Measurements from ENCODE around the gene RERE. TPM values are rescaled to one million over a fixed set of nuclear protein-coding genes. Genes with fewer than 3 reads are reported as not detected.

Gene RERE
- total RNA-seq, 1 donor from 2014 or later, result 76.8 TPM

DNA sequence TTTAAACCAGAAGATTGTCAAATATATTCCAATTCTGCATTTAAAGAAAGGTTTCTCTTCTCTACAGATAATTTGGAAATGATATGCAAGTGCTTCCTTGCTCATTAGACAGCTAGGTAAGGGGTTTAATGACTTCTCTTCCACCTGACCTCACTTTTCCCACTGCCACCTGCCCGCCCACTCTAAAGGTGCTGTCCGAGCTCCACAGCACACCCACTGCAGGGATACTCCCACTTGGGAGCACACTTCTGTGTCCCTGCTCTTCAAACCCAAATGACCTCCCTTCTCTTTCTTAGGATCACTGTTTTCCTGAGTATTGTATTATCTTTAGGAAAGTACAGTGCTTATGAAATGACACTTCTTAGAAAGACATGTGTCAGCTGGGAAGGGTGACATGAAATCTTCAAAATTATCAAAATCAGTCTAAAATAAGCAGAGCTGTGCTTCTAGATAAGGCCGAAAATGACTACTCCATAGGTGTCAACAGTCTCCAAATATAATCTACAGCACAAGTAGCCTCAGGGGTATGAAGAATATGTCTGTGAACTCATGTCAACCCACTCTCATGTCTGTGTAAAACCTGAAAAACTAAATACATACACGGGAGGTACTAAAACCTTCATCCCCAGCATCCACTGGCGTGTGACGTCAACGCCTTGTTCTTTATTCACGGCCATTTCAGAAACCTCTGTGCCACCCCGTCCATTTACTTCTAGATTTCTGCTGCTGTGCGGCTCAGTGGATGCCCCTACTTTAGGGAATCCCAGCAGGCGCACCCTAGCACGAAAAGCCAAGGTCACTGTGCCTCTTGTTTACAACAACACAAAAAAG, 428.5 kb downstream of the RERE start:
- peaks cover 39% of the 10 kb centered on the region for H3K4me1 Mint-ChIP-seq (ENCODE audit: unreplicated experiment)
- DNase-seq (ENCODE audit: extremely low spot score, unreplicated experiment), result no peak
- TF ChIP-seq, protein P1, sequence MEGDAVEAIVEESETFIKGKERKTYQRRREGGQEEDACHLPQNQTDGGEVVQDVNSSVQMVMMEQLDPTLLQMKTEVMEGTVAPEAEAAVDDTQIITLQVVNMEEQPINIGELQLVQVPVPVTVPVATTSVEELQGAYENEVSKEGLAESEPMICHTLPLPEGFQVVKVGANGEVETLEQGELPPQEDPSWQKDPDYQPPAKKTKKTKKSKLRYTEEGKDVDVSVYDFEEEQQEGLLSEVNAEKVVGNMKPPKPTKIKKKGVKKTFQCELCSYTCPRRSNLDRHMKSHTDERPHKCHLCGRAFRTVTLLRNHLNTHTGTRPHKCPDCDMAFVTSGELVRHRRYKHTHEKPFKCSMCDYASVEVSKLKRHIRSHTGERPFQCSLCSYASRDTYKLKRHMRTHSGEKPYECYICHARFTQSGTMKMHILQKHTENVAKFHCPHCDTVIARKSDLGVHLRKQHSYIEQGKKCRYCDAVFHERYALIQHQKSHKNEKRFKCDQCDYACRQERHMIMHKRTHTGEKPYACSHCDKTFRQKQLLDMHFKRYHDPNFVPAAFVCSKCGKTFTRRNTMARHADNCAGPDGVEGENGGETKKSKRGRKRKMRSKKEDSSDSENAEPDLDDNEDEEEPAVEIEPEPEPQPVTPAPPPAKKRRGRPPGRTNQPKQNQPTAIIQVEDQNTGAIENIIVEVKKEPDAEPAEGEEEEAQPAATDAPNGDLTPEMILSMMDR (IDR thresholded peaks at IDR 0.05), result no peak
- H3K27ac Mint-ChIP-seq (ENCODE audit: unreplicated experiment), result no peak overlapping the region
- no peaks in the 10 kb centered on the region for H3K27me3 Mint-ChIP-seq (ENCODE audit: unreplicated experiment)
- H3K36me3 Mint-ChIP-seq (ENCODE audit: unreplicated experiment), result peaks cover 27% of the 10 kb centered on the region
- H3K4me3 Mint-ChIP-seq (ENCODE audit: unreplicated experiment), result no peak overlapping the region
- H3K9me3 Mint-ChIP-seq (ENCODE audit: unreplicated experiment), result no peaks in the 10 kb centered on the region

DNA sequence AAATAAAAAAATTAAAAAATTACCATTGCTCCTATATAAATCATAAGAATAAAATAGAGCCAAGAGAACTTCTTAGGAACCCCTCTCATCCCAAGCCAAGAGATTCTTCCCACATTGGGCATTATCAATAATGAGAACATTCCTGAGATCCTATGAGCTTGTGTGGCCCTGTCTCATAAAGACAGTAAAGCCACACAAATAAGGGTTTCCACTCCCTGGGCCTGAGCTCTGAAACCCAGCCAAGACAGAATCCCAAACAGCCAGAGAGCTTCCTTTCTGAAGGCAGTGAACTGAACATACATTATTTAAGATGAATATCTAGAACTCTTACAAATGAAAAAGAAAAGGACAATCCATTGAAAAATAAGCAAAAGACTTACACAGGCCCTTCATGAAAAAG, 431.2 kb downstream of the RERE start:
- TF ChIP-seq, protein P1 (IDR thresholded peaks at IDR 0.05), result no peak
- Mint-ChIP-seq H3K36me3 (ENCODE audit: unreplicated experiment) (peaks cover 20% of the 10 kb centered on the region), H3K27ac (ENCODE audit: unreplicated experiment) (peak overlapping the region; percentile 3), H3K4me3 (ENCODE audit: unreplicated experiment) (no peak overlapping the region), H3K27me3 (ENCODE audit: unreplicated experiment) (no peaks in the 10 kb centered on the region), H3K9me3 (ENCODE audit: unreplicated experiment) (no peaks in the 10 kb centered on the region), H3K4me1 (ENCODE audit: unreplicated experiment) (peaks cover 46% of the 10 kb centered on the region)
- no peak for DNase-seq (ENCODE audit: extremely low spot score, unreplicated experiment)

DNA sequence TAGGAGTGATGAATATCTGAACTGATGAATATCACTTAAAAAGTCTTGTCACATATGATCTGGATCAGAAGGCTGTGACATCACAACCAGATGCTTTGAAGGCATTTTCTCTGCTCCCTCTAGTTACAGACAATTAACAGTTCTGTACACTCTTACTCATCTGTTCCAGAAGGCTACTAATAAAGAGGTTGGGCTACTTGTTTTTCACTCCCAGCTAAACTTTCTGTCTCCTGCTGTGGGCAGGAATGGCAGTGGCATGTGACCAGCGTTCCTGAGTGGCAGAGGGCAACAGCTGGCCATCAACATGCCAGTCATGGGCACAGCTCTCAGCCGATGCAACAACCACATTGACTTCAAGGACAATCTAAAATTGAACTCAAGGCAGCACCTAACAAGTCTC, 432.9 kb downstream of the RERE start:
- Mint-ChIP-seq H3K27me3 (ENCODE audit: unreplicated experiment) (no peaks in the 10 kb centered on the region), H3K9me3 (ENCODE audit: unreplicated experiment) (no peaks in the 10 kb centered on the region), H3K4me3 (ENCODE audit: unreplicated experiment) (no peak overlapping the region), H3K27ac (ENCODE audit: unreplicated experiment) (peak overlapping the region; percentile 41), H3K4me1 (ENCODE audit: unreplicated experiment) (peaks cover 53% of the 10 kb centered on the region), H3K36me3 (ENCODE audit: unreplicated experiment) (peaks cover 13% of the 10 kb centered on the region)
- TF ChIP-seq, protein P1 (IDR thresholded peaks at IDR 0.05), result no peak
- DNase-seq (ENCODE audit: extremely low spot score, unreplicated experiment), result no peak

DNA sequence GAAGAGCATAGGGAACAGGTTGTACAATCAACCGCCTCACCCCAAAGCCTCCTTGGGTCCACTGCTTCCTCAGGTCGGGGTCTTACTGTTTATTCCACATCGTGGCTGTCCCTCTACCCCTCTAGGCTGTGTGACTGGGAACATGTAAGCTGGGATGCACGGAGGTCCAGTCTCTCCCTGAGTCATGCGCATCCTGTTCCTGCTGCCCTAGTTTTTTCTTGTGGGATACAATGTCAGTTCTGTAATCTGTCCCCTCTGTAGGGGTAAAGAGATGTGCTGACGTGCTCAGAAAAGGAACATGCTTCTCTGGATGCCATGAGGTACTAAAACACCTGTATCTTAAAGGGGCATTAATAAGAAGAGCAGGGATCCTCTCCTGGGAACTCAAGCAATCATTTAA, 433.4 kb downstream of the RERE start:
- H3K36me3 Mint-ChIP-seq (ENCODE audit: unreplicated experiment), result peaks cover 9% of the 10 kb centered on the region
- peaks cover 53% of the 10 kb centered on the region for H3K4me1 Mint-ChIP-seq (ENCODE audit: unreplicated experiment)
- H3K4me3 Mint-ChIP-seq (ENCODE audit: unreplicated experiment), result no peak overlapping the region
- H3K27me3 Mint-ChIP-seq (ENCODE audit: unreplicated experiment), result no peaks in the 10 kb centered on the region
- peak overlapping the region; percentile 14 for H3K27ac Mint-ChIP-seq (ENCODE audit: unreplicated experiment)
- DNase-seq (ENCODE audit: extremely low spot score, unreplicated experiment), result no peak
- TF ChIP-seq, protein P1 (IDR thresholded peaks at IDR 0.05), result no peak
- no peaks in the 10 kb centered on the region for H3K9me3 Mint-ChIP-seq (ENCODE audit: unreplicated experiment)

DNA sequence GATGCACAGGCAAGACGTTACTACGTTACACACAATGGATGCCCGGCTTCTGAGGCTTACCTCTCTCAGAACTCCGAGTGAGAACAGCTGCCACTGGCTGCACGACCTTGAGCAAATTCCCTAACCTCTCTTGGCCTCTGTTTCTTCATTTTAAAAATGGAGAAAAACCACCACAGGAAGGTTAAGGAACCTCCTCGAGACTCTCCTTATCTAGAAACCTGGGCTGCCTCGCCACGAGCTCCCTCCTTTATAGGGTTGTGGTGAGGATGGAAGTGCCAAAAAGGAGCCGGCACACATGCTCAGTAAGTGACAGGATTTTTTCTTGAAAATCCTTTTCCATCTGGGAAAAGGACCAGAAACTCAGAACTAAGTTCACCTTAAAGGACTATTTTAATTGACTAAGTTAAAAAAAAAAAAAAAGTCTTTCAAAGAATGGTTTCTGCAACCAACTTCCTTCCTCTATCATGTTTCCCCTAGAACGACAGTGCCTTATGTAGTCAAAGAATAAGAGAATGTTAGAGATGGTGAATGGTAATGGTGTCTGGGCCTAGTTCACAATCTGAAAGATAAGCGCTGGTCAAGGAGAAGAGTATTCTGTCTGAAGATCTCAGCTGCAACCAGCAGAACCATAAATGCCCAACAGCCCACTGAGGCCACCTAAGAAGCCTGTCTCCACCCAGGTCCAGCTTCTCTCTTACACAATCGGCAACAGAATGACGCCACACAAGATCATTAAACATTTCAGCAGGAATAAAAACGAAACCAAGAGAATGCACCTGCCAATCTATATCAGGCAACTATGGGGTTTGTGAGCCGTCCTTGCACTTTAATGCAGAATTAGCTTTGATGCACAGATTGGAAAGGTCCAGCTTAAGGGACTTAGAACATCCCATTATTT, 434.6 kb downstream of the RERE start:
- peak overlapping the region; percentile 56 for H3K27ac Mint-ChIP-seq (ENCODE audit: unreplicated experiment)
- no peaks in the 10 kb centered on the region for H3K27me3 Mint-ChIP-seq (ENCODE audit: unreplicated experiment)
- H3K4me1 Mint-ChIP-seq (ENCODE audit: unreplicated experiment), result peaks cover 62% of the 10 kb centered on the region
- peaks cover 6% of the 10 kb centered on the region for H3K36me3 Mint-ChIP-seq (ENCODE audit: unreplicated experiment)
- TF ChIP-seq, protein P1 (IDR thresholded peaks at IDR 0.05), result no peak
- H3K9me3 Mint-ChIP-seq (ENCODE audit: unreplicated experiment), result no peaks in the 10 kb centered on the region
- H3K4me3 Mint-ChIP-seq (ENCODE audit: unreplicated experiment), result no peak overlapping the region
- DNase-seq (ENCODE audit: extremely low spot score, unreplicated experiment), result no peak
